Duodenal mucosa (tissue), 2 donors: ENCODE data around the gene TPM4.
"Not testable (repeated sequence)": the region's sequence is repeated elsewhere in the genome, so short reads cannot be mapped to it uniquely, and the experiment has no call there.

Experiments
- H3K27ac ChIP-seq: one replicate; pipeline ENCODE4 v1.7.0; 2013; ENCODE audit warnings: low read depth, low read length
- H3K27me3 ChIP-seq, 2 donors: one replicate each; pipeline ENCODE4 v1.7.0; 2013; ENCODE audit warnings: low read length in 2 of 2, control low read depth in 1 of 2; ENCODE audit not compliant: insufficient read depth in 2 of 2, control insufficient read depth in 1 of 2
- H3K36me3 ChIP-seq, 2 donors: one replicate each; pipeline ENCODE4 v1.7.0; 2013; ENCODE audit warnings: low read length in 2 of 2, control low read depth in 1 of 2; ENCODE audit not compliant: insufficient read depth in 2 of 2, control insufficient read depth in 1 of 2
- H3K4me1 ChIP-seq, 2 donors: one replicate each; pipeline ENCODE4 v1.7.0; 2013; ENCODE audit warnings: low read length in 2 of 2, control low read depth in 1 of 2; ENCODE audit not compliant: insufficient read depth in 2 of 2, control insufficient read depth in 1 of 2
- H3K4me3 ChIP-seq, 2 donors: one replicate each; pipeline ENCODE4 v1.7.0; 2013; ENCODE audit warnings: low read length in 2 of 2, low read depth in 1 of 2
- H3K9ac ChIP-seq, 2 donors: one replicate each; pipeline ENCODE4 v1.7.0; 2013; ENCODE audit warnings: low read length in 2 of 2, low read depth in 1 of 2
- H3K9me3 ChIP-seq, 2 donors: one replicate each; pipeline ENCODE4 v1.7.0; 2013; ENCODE audit warnings: low read length in 2 of 2, control low read depth in 1 of 2; ENCODE audit not compliant: control insufficient read depth in 1 of 2

Gene TPM4

DNA sequence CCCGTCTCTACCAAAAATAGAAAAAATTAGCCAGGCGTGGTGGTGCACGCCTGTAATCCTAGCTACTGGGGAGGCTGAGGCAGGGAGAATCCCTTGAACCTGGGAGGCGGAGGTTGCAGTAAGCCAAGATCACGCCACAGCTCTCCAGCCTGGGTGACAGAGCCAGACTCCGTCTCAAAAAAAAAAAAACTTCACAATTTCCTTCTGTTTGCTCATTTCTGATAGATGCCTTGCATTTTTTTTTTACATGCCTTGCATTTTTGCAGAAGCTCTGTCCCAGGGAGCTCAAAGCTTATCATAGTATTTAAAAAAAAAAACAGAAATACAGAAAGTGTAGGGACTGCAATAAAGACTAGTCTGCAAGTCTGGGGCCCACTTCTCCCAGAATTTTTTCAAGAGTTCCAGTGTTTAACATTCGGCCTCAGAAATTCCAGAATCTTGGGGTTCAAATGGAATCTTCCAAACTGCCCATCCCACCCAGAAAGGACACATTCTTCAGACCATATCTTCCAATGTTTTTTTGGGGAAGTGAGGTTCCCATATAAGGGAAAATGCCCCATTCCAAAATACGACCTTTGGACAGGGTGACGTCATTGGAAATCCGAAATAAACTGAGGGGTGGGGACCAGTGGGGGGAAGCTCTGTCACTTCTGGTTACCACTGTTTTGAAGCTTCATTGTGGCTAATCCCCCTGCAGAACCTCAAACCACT, 18.2 kb downstream of the TPM4 start:
- Histone ChIP-seq H3K36me3 (peaks cover 35 to 89% of the 10 kb centered on the region in 2 donors), H3K4me1 (peaks cover 6 to 14% of the 10 kb centered on the region in 2 donors), H3K27ac (no peak overlapping the region), H3K27me3 (no peaks in the 10 kb centered on the region), H3K9ac (no peak overlapping the region), H3K9me3 (no peaks in the 10 kb centered on the region), H3K4me3 (no peak overlapping the region)

DNA sequence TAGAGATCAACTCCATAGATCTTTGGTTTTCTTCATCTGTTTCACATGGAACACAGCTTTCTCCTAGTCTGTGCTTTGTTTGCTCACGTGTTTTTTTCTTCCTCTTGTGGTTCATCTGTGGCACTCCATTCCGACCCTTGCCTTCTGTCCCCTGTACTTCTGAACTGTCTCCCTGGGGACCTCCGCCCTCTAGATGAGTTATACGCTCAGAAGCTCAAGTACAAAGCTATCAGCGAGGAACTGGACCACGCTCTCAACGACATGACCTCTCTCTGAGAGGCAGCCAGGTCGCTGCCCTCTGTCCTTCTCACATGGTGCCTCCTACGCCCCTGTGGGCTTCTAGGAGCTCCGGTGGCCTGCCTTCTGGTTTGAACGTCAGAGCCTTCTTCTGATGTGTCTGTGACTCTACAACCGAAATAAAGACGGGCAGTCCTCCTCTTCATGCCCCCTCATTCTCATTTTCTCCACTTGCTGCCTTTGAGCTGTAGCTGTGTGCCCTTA, 18.8 kb downstream of the TPM4 start:
- Histone ChIP-seq H3K9me3 (no peaks in the 10 kb centered on the region), H3K4me3 (no peak overlapping the region), H3K27me3 (no peaks in the 10 kb centered on the region), H3K9ac (no peak overlapping the region), H3K36me3 (peaks cover 39 to 89% of the 10 kb centered on the region in 2 donors), H3K27ac (no peak overlapping the region), H3K4me1 (peaks cover 6 to 14% of the 10 kb centered on the region in 2 donors)

DNA sequence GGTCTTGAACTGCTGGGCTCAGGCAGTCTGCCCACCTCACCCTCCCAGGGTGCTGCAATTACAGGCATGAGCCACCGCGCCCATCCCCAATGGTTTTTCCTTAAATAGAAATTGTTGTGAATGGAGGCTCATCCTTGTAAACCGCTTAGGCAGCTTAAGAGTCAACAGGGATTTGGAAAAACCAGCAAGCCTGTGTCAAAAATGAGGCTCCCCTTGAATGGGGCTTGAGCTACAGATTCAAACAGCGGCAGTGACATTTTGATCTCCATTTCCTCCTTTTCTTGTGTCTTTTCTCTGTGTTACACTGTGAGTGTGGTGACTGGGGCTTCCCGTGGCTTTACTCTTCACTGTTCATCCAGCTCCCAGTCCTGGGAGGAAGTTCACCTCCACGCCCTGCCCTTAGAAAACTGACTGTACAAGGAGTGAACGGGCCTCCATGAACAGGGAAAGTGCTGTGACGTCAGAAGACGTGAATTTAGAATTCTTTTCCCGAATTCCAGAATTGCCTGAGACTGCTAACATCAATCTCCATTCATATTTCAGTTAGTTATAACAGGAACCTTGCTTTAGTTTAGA, 20.1 kb downstream of the TPM4 start:
- no peaks in the 10 kb centered on the region for H3K27me3 ChIP-seq
- H3K36me3 ChIP-seq: peaks cover 36 to 90% of the 10 kb centered on the region in 2 donors
- H3K9me3 ChIP-seq: no peaks in the 10 kb centered on the region
- H3K27ac ChIP-seq: no peak overlapping the region
- peaks cover 6 to 14% of the 10 kb centered on the region in 2 donors for H3K4me1 ChIP-seq
- no peak overlapping the region for H3K4me3 ChIP-seq
- H3K9ac ChIP-seq: no peak overlapping the region

DNA sequence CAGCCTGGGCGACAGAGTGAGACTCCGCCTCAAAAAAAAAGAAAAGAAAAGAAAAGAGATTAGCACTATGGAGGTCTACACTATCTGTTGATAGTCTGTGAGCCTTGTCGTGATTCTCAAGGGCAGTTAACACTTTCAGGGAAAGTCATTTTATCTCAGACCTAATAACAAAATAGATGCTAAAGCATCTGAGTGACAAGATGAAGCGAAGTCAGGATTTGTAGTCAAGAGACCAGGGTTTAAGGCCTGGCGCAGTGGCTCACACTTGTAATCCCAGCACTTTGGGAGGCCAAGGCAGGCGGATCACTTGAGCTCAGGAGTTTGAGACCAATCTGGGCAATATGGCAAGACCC, 22.1 kb downstream of the TPM4 start:
- no peaks in the 10 kb centered on the region for H3K27me3 ChIP-seq
- H3K27ac ChIP-seq: no peak overlapping the region

DNA sequence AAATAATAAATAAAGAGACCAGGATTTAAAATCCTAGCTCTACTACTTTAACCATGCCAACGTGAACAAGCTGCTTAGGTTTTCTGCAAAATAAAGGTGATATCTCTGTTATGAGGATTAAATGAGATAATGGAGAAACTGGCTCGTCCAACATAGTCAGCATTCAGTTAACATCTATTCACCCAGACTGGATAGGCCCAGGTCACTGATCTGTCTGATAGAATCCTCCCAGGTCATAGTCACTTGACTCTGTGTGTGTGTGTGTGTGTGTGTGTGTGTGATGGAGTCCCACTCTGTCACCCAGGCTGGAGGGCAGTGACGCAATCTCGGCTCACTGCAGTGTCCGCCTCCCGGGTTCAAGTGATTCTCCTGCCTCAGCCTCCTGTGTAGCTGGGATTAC, 22.5 kb downstream of the TPM4 start:
- Histone ChIP-seq H3K27me3 (no peaks in the 10 kb centered on the region), H3K36me3 (peaks cover 26 to 89% of the 10 kb centered on the region in 2 donors), H3K4me3 (no peak overlapping the region), H3K27ac (no peak overlapping the region), H3K4me1 (peaks cover 6 to 14% of the 10 kb centered on the region in 2 donors), H3K9ac (no peak overlapping the region), H3K9me3 (no peaks in the 10 kb centered on the region)

More for the DNA sequence above, 22.1 kb downstream of the TPM4 start:
- H3K9me3 ChIP-seq: no peaks in the 10 kb centered on the region
- no peak overlapping the region for H3K4me3 ChIP-seq
- no peak overlapping the region for H3K9ac ChIP-seq
- H3K36me3 ChIP-seq: peaks cover 30 to 89% of the 10 kb centered on the region in 2 donors
- peaks cover 6 to 14% of the 10 kb centered on the region in 2 donors for H3K4me1 ChIP-seq

DNA sequence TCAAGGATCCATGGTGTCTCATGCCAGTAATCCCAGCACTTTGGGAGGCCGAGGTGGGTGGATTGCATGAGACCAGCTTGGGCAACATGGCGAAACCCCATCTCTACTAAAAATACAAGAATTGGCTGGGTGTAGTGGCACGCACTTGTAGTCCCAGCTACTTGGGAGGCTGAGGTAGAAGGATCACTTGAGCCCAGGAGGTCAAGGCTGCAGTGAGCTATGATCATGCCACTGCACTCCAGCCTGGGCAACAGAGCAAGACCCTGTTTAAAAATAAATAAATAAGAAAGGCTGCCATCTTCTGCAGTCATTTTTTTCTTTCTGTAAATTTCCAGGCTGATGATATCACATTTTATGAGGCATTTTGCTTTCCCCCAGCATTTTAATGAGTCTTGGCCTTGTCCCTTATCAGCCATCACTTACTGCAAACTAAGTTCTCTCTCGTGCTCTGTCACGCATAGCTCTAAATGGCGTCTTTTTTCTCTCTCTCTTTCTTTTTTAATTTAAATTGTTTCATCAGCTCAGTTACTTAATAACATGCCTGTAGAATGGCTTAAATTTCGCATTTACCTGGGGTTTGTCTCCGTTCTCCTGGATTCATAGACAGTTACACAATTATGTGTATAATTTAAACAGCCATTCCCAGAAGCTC, 23.1 kb downstream of the TPM4 start:
- not testable (repeated sequence) for H3K9me3 ChIP-seq, H3K9ac ChIP-seq, H3K27ac ChIP-seq, H3K27me3 ChIP-seq, H3K4me3 ChIP-seq
- Histone ChIP-seq H3K4me1 (peaks cover 6 to 14% of the 10 kb centered on the region in 2 donors), H3K36me3 (peaks cover 26 to 83% of the 10 kb centered on the region in 2 donors)

DNA sequence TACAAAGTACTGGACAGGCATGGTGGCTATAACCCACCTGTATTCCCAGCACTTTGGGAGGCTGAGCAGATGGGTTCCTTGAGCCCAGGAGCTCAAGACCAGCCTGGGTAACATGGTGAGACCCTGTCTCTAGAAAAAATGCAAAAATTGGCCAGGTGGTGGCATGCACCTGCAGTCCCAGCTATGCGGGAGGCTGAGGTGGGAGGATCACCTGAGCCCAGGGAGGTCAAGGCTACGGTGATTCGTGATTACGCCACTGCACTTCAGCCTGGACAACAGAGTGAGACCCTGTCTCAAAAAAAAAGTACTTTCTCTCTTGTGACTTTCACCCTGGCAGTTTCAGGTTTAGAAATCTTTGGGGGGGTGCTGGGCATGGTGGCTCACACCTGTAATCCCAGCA, 24.2 kb downstream of the TPM4 start:
- no peak overlapping the region for H3K27ac ChIP-seq
- H3K27me3 ChIP-seq: no peaks in the 10 kb centered on the region
- no peak overlapping the region for H3K9ac ChIP-seq
- H3K36me3 ChIP-seq: peaks cover 16 to 76% of the 10 kb centered on the region in 2 donors
- H3K4me3 ChIP-seq: no peak overlapping the region
- H3K9me3 ChIP-seq: no peaks in the 10 kb centered on the region
- peaks cover 6 to 14% of the 10 kb centered on the region in 2 donors for H3K4me1 ChIP-seq

DNA sequence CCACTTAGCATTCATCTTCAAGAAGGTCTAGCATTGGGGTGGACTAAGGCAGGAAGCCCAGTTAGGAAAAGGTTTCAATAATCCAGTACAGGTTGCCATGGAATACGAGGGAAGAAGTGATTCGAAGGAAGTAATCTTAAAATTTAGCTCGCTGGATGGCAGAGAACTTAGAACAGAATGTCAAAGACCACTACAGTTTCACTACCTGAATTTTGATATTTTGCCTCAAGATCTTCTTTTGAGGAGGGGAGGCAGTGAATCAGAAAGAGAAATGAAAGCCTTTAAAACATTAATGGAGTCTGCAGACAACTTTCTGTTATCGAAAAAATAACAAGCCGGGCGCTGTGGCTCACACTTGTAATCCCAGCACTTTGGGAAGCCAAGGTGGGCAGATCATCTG, 28.4 kb downstream of the TPM4 start:
- Histone ChIP-seq H3K9me3 (no peaks in the 10 kb centered on the region), H3K9ac (no peak overlapping the region), H3K4me3 (no peak overlapping the region), H3K27ac (no peak overlapping the region), H3K27me3 (no peaks in the 10 kb centered on the region), H3K4me1 (no peaks in the 10 kb centered on the region), H3K36me3 (peaks cover 12 to 43% of the 10 kb centered on the region in 2 donors)

DNA sequence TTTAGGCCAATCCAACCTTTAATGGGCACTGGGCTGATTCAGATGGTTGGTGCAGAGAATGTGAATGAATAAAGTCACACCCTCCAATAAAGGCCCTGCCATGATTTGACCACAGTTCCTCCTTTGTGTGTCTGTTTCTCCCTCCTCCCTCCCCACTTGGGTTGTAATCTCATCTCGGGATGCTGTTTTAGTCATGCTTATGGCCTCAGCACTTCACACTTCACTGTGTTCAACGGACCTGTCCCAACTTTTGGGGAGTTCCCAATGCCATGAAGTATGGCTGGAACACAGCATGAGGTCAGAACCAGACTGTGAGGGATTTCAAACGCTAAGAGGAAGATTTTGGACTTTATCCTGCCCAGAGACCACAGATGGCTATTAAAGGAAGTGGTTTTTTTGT, 29.8 kb downstream of the TPM4 start:
- H3K9ac ChIP-seq: no peak overlapping the region
- H3K27me3 ChIP-seq: no peaks in the 10 kb centered on the region
- H3K4me1 ChIP-seq: no peaks in the 10 kb centered on the region
- H3K36me3 ChIP-seq: peaks cover 7 to 30% of the 10 kb centered on the region in 2 donors
- H3K27ac ChIP-seq: no peak overlapping the region
- no peaks in the 10 kb centered on the region for H3K9me3 ChIP-seq
- H3K4me3 ChIP-seq: no peak overlapping the region
